PFSK-1 (cell line): Measurements from ENCODE around the gene PDCD10.

ENCODE experiments used
- FOXP2 ChIP-seq: optimal IDR thresholded peaks from 2 replicates; pipeline ENCODE3; 2011; ENCODE audit warnings: borderline replicate concordance, control low read depth, inconsistent platforms; ENCODE audit not compliant: insufficient read depth; ENCODE audit errors: extremely low read length, extremely low read depth
- POLR2AphosphoS5 ChIP-seq: IDR thresholded peaks from 2 replicates; pipeline ENCODE4 v1.6.1; 2012; ENCODE audit warnings: low read depth, mild to moderate bottlenecking, control low read depth, low read length, moderate library complexity
- SIN3A ChIP-seq: IDR thresholded peaks from 2 replicates; pipeline ENCODE4 v1.6.1; 2012; ENCODE audit warnings: mild to moderate bottlenecking, low read length, moderate library complexity, borderline replicate concordance; ENCODE audit not compliant: insufficient read depth
- TAF1 ChIP-seq: IDR thresholded peaks from 2 replicates; pipeline ENCODE4 v1.6.1; 2012; ENCODE audit warnings: low read length, control low read depth, borderline replicate concordance; ENCODE audit not compliant: insufficient read depth
- TF ChIP-seq, protein P1 (sequence below), 2 experiments: IDR thresholded peaks; 2 replicates each; pipeline versions ENCODE4 v1.6.1 to v1.8.0; 2011 to 2012; ENCODE audit warnings: low read depth in 2 of 2, low read length in 2 of 2, control low read depth in 1 of 2, inconsistent platforms in 1 of 2, mild to moderate bottlenecking in 1 of 2, moderate library complexity in 1 of 2; ENCODE audit not compliant: insufficient read depth in 1 of 2

Gene PDCD10

DNA sequence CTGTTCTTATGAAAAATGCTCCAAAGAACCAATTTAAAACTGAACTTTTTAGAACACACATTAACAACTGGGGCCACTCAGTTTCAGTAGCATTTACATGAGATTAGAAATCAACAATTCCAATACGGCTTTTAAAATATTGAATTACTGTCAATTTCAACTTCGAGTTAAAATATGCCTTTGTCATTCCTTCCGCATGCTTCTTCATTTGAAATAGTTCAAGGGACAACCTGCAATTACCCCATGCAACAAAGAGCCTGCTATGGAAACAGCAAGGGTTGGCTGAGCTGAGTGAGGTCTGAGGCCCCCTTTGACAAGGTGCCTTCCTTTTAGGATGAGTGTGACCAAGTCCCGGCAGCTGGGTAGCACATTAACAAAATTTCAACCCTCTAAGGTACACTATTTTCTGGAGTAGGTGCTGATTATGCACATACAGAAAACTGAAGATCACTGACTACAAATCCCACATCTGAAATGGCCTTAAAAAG, 11.6 kb downstream of the PDCD10 start:
- no peak for TF ChIP-seq FOXP2
- no peak for TF ChIP-seq POLR2AphosphoS5
- TF ChIP-seq, protein P1, sequence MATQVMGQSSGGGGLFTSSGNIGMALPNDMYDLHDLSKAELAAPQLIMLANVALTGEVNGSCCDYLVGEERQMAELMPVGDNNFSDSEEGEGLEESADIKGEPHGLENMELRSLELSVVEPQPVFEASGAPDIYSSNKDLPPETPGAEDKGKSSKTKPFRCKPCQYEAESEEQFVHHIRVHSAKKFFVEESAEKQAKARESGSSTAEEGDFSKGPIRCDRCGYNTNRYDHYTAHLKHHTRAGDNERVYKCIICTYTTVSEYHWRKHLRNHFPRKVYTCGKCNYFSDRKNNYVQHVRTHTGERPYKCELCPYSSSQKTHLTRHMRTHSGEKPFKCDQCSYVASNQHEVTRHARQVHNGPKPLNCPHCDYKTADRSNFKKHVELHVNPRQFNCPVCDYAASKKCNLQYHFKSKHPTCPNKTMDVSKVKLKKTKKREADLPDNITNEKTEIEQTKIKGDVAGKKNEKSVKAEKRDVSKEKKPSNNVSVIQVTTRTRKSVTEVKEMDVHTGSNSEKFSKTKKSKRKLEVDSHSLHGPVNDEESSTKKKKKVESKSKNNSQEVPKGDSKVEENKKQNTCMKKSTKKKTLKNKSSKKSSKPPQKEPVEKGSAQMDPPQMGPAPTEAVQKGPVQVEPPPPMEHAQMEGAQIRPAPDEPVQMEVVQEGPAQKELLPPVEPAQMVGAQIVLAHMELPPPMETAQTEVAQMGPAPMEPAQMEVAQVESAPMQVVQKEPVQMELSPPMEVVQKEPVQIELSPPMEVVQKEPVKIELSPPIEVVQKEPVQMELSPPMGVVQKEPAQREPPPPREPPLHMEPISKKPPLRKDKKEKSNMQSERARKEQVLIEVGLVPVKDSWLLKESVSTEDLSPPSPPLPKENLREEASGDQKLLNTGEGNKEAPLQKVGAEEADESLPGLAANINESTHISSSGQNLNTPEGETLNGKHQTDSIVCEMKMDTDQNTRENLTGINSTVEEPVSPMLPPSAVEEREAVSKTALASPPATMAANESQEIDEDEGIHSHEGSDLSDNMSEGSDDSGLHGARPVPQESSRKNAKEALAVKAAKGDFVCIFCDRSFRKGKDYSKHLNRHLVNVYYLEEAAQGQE (IDR thresholded peaks at IDR 0.05; ENCODE audit: insufficient read depth in 1 of 2, low read depth in 2 of 2, low read length in 2 of 2): no peak
- no peak for TF ChIP-seq TAF1
- TF ChIP-seq SIN3A: no peak

DNA sequence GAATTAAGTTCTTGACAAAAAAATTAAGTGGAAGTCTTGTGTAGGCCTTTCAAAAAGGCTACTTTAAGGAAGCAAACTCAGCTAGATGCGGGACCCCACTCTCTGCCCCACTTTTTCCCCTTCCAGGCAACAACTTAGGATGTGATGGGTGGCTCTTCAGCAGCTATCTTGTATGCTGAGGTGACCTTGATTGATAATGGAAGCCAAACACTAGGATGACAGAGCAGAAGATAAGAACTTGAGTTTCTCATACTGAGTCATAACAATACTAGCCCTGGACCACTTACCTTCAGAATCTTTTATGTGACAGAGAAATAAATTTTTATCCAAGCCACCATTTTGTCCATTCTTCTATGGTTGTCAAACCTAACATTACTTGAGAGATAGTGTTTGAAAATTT, 16.1 kb downstream of the PDCD10 start:
- no peak for TF ChIP-seq TAF1
- no peak for TF ChIP-seq POLR2AphosphoS5
- no peak for TF ChIP-seq FOXP2
- TF ChIP-seq, protein P1 (IDR thresholded peaks at IDR 0.05; ENCODE audit: insufficient read depth in 1 of 2, low read depth in 2 of 2, low read length in 2 of 2): no peak
- no peak for TF ChIP-seq SIN3A

DNA sequence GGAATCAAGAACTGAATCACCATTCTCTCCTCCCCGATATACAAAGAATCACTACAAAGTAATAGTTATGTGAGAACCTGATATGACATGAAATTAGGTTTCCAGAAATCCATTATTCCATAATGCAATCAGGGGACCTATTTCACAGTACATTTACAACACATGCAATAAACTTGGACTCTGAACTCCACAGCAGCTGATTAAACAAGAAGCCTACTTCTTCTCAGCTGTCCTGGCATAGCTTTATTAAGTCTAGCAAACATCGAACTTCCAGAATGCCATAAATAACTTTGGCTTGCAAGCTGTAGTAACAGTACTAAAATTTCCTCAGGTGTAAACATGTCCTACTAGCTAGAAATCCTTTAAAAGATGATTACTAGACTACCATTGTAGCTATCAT, 17.8 kb downstream of the PDCD10 start:
- no peak for TF ChIP-seq POLR2AphosphoS5
- TF ChIP-seq SIN3A: no peak
- TF ChIP-seq, protein P1 (IDR thresholded peaks at IDR 0.05; ENCODE audit: insufficient read depth in 1 of 2, low read depth in 2 of 2, low read length in 2 of 2): no peak
- no peak for TF ChIP-seq FOXP2
- TF ChIP-seq TAF1: no peak

DNA sequence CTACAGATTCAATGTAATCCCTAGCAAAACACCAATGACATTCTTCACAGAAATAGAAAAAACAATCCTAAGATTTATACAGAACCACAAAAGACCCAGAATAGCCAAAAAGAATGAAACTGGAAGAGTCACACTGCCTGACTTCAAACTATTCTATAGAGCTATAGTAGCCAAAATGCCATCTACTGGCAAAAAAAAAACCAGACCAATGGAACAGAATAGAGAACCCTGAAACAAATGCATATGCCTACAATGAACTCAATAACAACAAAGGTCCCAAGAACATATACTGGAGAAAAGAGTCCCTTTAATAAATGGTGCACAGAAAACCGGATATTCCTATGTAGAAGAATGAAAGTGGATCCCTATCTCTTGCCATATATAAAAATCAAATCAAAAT, 19.8 kb downstream of the PDCD10 start:
- TF ChIP-seq SIN3A: no peak
- TF ChIP-seq TAF1: no peak
- TF ChIP-seq, protein P1 (IDR thresholded peaks at IDR 0.05; ENCODE audit: insufficient read depth in 1 of 2, low read depth in 2 of 2, low read length in 2 of 2): no peak
- TF ChIP-seq FOXP2: no peak
- TF ChIP-seq POLR2AphosphoS5: no peak

DNA sequence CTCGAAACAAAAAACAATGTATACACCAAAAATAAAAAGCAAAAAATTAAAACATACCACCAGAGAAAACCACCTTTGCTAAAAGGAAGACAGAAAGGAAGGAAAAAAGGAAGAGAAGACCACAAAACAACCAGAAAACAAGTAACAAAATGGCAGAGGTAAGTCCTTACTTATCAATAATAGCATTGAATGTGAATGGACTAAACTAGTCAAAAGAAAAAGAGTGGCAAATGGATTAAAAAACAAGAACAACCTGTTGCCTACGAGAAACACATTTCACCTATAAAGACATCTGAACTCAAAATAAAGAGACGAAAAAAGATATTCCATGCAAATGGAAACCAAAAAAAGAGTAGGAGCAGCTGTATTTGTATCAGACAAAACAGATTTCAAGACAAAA, 22.2 kb downstream of the PDCD10 start:
- TF ChIP-seq FOXP2 (no peak), SIN3A (no peak), TAF1 (no peak), POLR2AphosphoS5 (no peak)
- TF ChIP-seq, protein P1 (IDR thresholded peaks at IDR 0.05; ENCODE audit: insufficient read depth in 1 of 2, low read depth in 2 of 2, low read length in 2 of 2): no peak
